ENCODE measurements around the gene ADAMTS17.
"Not testable (repeated sequence)": the region's sequence is repeated elsewhere in the genome, so short reads cannot be mapped to it uniquely, and the experiment has no call there.

The ADAMTS17 gene

GRCh38 chr15:99983171-99983885 is 358.4 kb downstream of the ADAMTS17 start:
- no peak for DNase-seq (ENCODE audit: low read depth in 1 of 2, low spot score in 1 of 2)

- no peak for DNase-seq (ENCODE audit: low read depth in 1 of 2, low spot score in 1 of 2)
Observed at GRCh38 chr15:99982662-99983061, 359.1 kb downstream of the ADAMTS17 start.

- DNase-seq (ENCODE audit: low read depth in 1 of 2, low spot score in 1 of 2) = no peak
Observed at GRCh38 chr15:99981839-99982658, 359.7 kb downstream of the ADAMTS17 start.

- DNase-seq (ENCODE audit: low read depth in 1 of 2, low spot score in 1 of 2) = no peak
Observed at GRCh38 chr15:99981191-99981647, 360.6 kb downstream of the ADAMTS17 start.

GRCh38 chr15:99980752-99981151 is 361.0 kb downstream of the ADAMTS17 start:
- no peak for DNase-seq (ENCODE audit: low read depth in 1 of 2, low spot score in 1 of 2)

GRCh38 chr15:99979886-99980285 is 361.9 kb downstream of the ADAMTS17 start:
- not testable (repeated sequence) for DNase-seq (ENCODE audit: low read depth in 1 of 2, low spot score in 1 of 2)

- DNase-seq (ENCODE audit: low read depth in 1 of 2, low spot score in 1 of 2) = no peak
Observed at GRCh38 chr15:99979371-99979770, 362.4 kb downstream of the ADAMTS17 start.

GRCh38 chr15:99978426-99978825 is 363.3 kb downstream of the ADAMTS17 start:
- no peak for DNase-seq (ENCODE audit: low read depth in 1 of 2, low spot score in 1 of 2)

GRCh38 chr15:99977929-99978328 is 363.8 kb downstream of the ADAMTS17 start:
- DNase-seq (ENCODE audit: low read depth in 1 of 2, low spot score in 1 of 2) = no peak

GRCh38 chr15:99976811-99977271 is 364.9 kb downstream of the ADAMTS17 start:
- no peak for DNase-seq (ENCODE audit: low read depth in 1 of 2, low spot score in 1 of 2)

- no peak for DNase-seq (ENCODE audit: low read depth in 1 of 2, low spot score in 1 of 2)
Observed at GRCh38 chr15:99976000-99976399, 365.8 kb downstream of the ADAMTS17 start.

- DNase-seq (ENCODE audit: low read depth in 1 of 2, low spot score in 1 of 2) = no peak
Observed at GRCh38 chr15:99974246-99974645, 367.5 kb downstream of the ADAMTS17 start.

GRCh38 chr15:99973351-99973750 is 368.4 kb downstream of the ADAMTS17 start:
- DNase-seq (ENCODE audit: low read depth in 1 of 2, low spot score in 1 of 2) = no peak

GRCh38 chr15:99970891-99971430 is 370.8 kb downstream of the ADAMTS17 start:
- DNase-seq (ENCODE audit: low read depth in 1 of 2, low spot score in 1 of 2) = no peak

- DNase-seq (ENCODE audit: low read depth in 1 of 2, low spot score in 1 of 2) = no peak
Observed at GRCh38 chr15:99969261-99969920, 372.4 kb downstream of the ADAMTS17 start.

GRCh38 chr15:99967841-99968371 is 373.9 kb downstream of the ADAMTS17 start:
- DNase-seq (ENCODE audit: low read depth in 1 of 2, low spot score in 1 of 2) = no peak

GRCh38 chr15:99966815-99967214 is 375.0 kb downstream of the ADAMTS17 start:
- no peak for DNase-seq (ENCODE audit: low read depth in 1 of 2, low spot score in 1 of 2)

- DNase-seq (ENCODE audit: low read depth in 1 of 2, low spot score in 1 of 2) = no peak
Observed at GRCh38 chr15:99965376-99965775, 376.4 kb downstream of the ADAMTS17 start.

GRCh38 chr15:99963976-99964375 is 377.8 kb downstream of the ADAMTS17 start:
- DNase-seq (ENCODE audit: low read depth in 1 of 2, low spot score in 1 of 2) = no peak

- no peak for DNase-seq (ENCODE audit: low read depth in 1 of 2, low spot score in 1 of 2)
Observed at GRCh38 chr15:99963096-99963825, 378.5 kb downstream of the ADAMTS17 start.

All from activated CD4-positive, alpha-beta T cell treated with anti-CD3 and anti-CD28 coated beads, Interleukin-2, amount 50 U/mL, for 24 hours (primary cell).